Endodermal cell (in vitro differentiated cells): ENCODE results near the gene SLC35A2. TPM values are rescaled to one million over a fixed set of nuclear protein-coding genes. Genes with fewer than 3 reads are reported as not detected.

Experiments
- DNase-seq: peaks from one replicate; pipeline ENCODE4 v3.0.0-alpha.2; 2017
- H3K27ac ChIP-seq: 2 replicates; pipeline ENCODE4 v1.5.1; 2013; ENCODE audit warnings: mild to moderate bottlenecking, low read depth, low read length, moderate library complexity
- H3K27me3 ChIP-seq: 2 replicates; pipeline ENCODE4 v1.6.1; 2013; ENCODE audit warnings: mild to moderate bottlenecking, low read length, moderate library complexity; ENCODE audit not compliant: insufficient read depth, control insufficient read depth, poor library complexity, severe bottlenecking
- H3K36me3 ChIP-seq: 2 replicates; pipeline ENCODE4 v1.7.0; 2013; ENCODE audit warnings: mild to moderate bottlenecking, low read length, moderate library complexity; ENCODE audit not compliant: control insufficient read depth, insufficient read depth
- H3K4me1 ChIP-seq: one replicate; pipeline ENCODE4 v1.7.0; 2013; ENCODE audit warnings: low read length; ENCODE audit not compliant: control insufficient read depth, insufficient read depth
- H3K4me3 ChIP-seq: 2 replicates; pipeline ENCODE4 v1.5.1; 2013; ENCODE audit warnings: mild to moderate bottlenecking, low read length, moderate library complexity
- H3K9ac ChIP-seq: 2 replicates; pipeline ENCODE4 v1.6.1; 2013; ENCODE audit warnings: mild to moderate bottlenecking, low read length, moderate library complexity; ENCODE audit not compliant: poor library complexity, severe bottlenecking; ENCODE audit errors: extremely low read depth
- H3K9me3 ChIP-seq: 2 replicates; pipeline ENCODE4 v1.6.1; 2013; ENCODE audit warnings: mild to moderate bottlenecking, low read length, moderate library complexity; ENCODE audit not compliant: control insufficient read depth
- H3K27ac Mint-ChIP-seq: 2 replicates; pipeline ENCODE4 v1.8.0; 2020; ENCODE audit warnings: mixed read lengths
- H3K27me3 Mint-ChIP-seq: 2 replicates; pipeline ENCODE4 v1.8.0; 2021; ENCODE audit warnings: mild to moderate bottlenecking, mixed read lengths; ENCODE audit not compliant: insufficient read depth
- H3K36me3 Mint-ChIP-seq: 2 replicates; pipeline ENCODE4 v1.8.0; 2020; ENCODE audit warnings: low read depth, mixed read lengths
- H3K4me1 Mint-ChIP-seq: 2 replicates; pipeline ENCODE4 v1.8.0; 2020; ENCODE audit warnings: mixed read lengths
- H3K4me3 Mint-ChIP-seq: 2 replicates; pipeline ENCODE4 v1.8.0; 2020; ENCODE audit warnings: mild to moderate bottlenecking, moderate library complexity, mixed read lengths
- H3K9me3 Mint-ChIP-seq: 2 replicates; pipeline ENCODE4 v1.8.0; 2020; ENCODE audit warnings: mild to moderate bottlenecking, mixed read lengths
- WGBS, 2 experiments: methylation state at CpG; one replicate each; pipeline versions ENCODE4 v1.1.5 to v1.1.7; 2013; ENCODE audit warnings: missing lambda C conversion rate in 2 of 2, mixed read lengths in 1 of 2; ENCODE audit not compliant: insufficient coverage in 1 of 2, insufficient read length in 1 of 2; 5-methylcytosine and 5-hydroxymethylcytosine counted together
- total RNA-seq, 2 donors: library from RNA; stranded (reverse); fragmentation: NEBNext Ultra II Directional in 1 of 2; extraction: Animal tissue kit (Norgen Biotek cat#: 25700) in 1 of 2; gene quantifications; 2 replicates in 1 of 2; 3 replicates in 1 of 2; pipeline ENCODE4 v1.2.1, GENCODE V29; 2021
- TF ChIP-seq, protein P1 (sequence below): fragments of 200-600 bp; sonication (generic); conservative IDR thresholded peaks from 2 replicates; pipeline ENCODE4 v1.5.0; 2021; ENCODE audit warnings: antibody characterized with exemption, mild to moderate bottlenecking

SLC35A2 gene
- total RNA-seq, 2 donors from 2014 or later, result 22.8 to 24.7 TPM

- peaks cover 3% of the 10 kb centered on the region for H3K4me1 ChIP-seq
- TF ChIP-seq, protein P1, sequence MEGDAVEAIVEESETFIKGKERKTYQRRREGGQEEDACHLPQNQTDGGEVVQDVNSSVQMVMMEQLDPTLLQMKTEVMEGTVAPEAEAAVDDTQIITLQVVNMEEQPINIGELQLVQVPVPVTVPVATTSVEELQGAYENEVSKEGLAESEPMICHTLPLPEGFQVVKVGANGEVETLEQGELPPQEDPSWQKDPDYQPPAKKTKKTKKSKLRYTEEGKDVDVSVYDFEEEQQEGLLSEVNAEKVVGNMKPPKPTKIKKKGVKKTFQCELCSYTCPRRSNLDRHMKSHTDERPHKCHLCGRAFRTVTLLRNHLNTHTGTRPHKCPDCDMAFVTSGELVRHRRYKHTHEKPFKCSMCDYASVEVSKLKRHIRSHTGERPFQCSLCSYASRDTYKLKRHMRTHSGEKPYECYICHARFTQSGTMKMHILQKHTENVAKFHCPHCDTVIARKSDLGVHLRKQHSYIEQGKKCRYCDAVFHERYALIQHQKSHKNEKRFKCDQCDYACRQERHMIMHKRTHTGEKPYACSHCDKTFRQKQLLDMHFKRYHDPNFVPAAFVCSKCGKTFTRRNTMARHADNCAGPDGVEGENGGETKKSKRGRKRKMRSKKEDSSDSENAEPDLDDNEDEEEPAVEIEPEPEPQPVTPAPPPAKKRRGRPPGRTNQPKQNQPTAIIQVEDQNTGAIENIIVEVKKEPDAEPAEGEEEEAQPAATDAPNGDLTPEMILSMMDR, result no peak
- H3K9me3 ChIP-seq, result no peaks in the 10 kb centered on the region
- no peaks in the 10 kb centered on the region for H3K27me3 Mint-ChIP-seq
- 92% methylated on average over 2 of the region's 2 CpGs; no CpG with 5 or more reads in 1 of the 2 experiments for WGBS, 2 experiments
- no peaks in the 10 kb centered on the region for H3K27me3 ChIP-seq
- DNase-seq, result no peak
- peaks cover 62% of the 10 kb centered on the region for H3K9me3 Mint-ChIP-seq
- no peak overlapping the region for H3K27ac Mint-ChIP-seq
- H3K36me3 Mint-ChIP-seq, result peaks cover 40% of the 10 kb centered on the region
- no peak overlapping the region for H3K9ac ChIP-seq
- peaks cover 16% of the 10 kb centered on the region for H3K4me1 Mint-ChIP-seq
- H3K36me3 ChIP-seq, result peaks cover 28% of the 10 kb centered on the region
- H3K4me3 Mint-ChIP-seq, result no peak overlapping the region
- no peak overlapping the region for H3K27ac ChIP-seq
- H3K4me3 ChIP-seq, result no peak overlapping the region
Measured at GRCh38 chrX:48940404-48940955, 29.0 kb upstream of the SLC35A2 start.

DNA sequence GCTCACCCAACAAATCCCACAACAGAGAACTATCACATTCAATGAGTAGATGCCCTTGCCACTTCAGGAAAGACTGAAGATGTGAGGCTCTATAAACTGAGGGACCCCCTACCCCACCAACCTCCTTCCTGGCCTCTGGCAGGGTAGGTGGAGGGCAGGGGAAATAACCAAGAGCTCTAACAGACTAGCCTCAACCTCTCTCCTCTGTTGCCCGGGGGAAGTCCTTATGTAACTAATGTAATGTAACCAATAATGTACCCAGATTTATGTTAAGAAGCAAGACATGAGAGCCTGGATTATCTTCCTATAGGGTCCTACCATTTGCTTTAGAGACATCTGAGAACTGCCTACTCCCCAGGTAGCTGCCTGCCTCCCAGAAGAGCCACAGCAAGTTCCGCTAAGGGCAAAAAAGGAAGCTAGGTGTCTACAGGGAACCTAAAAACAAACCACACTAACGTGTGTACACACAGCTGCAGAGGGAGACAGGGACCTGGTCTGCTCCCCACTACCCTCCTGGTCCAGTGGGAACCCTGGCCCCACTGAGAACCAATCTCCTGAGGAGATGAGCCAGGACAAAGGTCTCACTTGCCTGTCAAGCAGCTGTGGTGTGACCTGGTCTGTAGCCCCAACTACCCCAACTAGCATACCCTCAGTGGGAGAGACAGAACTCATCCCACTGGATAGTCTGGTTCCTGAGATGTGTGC, 28.2 kb upstream of the SLC35A2 start:
- Histone ChIP-seq H3K36me3 (peaks cover 35% of the 10 kb centered on the region), H3K9me3 (no peaks in the 10 kb centered on the region), H3K27me3 (no peaks in the 10 kb centered on the region), H3K4me1 (peaks cover 3% of the 10 kb centered on the region), H3K27ac (no peak overlapping the region), H3K4me3 (no peak overlapping the region), H3K9ac (no peak overlapping the region)
- H3K27me3 Mint-ChIP-seq, result no peaks in the 10 kb centered on the region
- peaks cover 70% of the 10 kb centered on the region for H3K9me3 Mint-ChIP-seq
- H3K4me3 Mint-ChIP-seq, result no peak overlapping the region
- peaks cover 48% of the 10 kb centered on the region for H3K36me3 Mint-ChIP-seq
- no peak overlapping the region for H3K27ac Mint-ChIP-seq
- TF ChIP-seq, protein P1, result no peak
- 89% methylated on average over 2 of the region's 3 CpGs; no CpG with 5 or more reads in 1 of the 2 experiments for WGBS, 2 experiments
- no peak for DNase-seq
- peaks cover 16% of the 10 kb centered on the region for H3K4me1 Mint-ChIP-seq

DNA sequence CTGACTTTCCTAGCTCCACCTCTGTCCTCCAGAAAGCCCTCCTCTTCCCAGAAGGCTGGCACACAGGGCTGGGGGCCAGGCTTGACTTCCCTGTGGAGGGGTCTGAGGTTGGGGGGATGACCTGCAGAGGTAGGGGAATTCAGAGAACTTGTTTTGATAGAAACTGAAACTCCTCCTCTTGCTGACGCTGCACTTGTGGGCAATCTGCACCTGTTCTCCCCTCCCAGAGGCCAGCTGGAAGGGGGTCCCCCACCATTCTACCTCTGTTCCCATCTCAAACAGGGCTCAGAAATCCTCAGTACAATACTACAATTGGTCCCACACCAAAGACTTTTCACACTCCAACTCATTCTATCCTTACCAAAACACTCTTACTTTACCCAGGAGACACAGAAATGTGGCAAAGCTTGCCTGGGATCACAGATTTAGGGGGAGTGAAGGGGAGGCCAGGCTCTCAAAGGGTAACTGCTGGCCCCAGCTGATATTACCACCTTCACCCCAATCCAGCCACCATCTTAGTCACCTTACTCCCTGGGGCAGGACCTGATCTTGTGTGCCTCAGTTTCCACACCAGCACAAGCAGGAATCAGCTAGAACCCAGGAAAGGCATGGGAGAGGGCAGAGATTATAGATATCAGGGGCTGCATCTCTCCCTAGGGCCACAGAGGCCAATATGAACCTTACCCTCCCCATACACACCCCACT, 27.4 kb upstream of the SLC35A2 start:
- no peak overlapping the region for H3K27ac ChIP-seq
- H3K4me1 Mint-ChIP-seq, result peaks cover 16% of the 10 kb centered on the region
- H3K27me3 ChIP-seq, result no peaks in the 10 kb centered on the region
- no peak overlapping the region for H3K27ac Mint-ChIP-seq
- H3K9ac ChIP-seq, result no peak overlapping the region
- H3K4me3 ChIP-seq, result no peak overlapping the region
- peaks cover 67% of the 10 kb centered on the region for H3K9me3 Mint-ChIP-seq
- H3K36me3 Mint-ChIP-seq, result peaks cover 51% of the 10 kb centered on the region
- H3K36me3 ChIP-seq, result peaks cover 42% of the 10 kb centered on the region
- no peak for DNase-seq
- H3K27me3 Mint-ChIP-seq, result no peaks in the 10 kb centered on the region
- TF ChIP-seq, protein P1, result no peak
- no peak overlapping the region for H3K4me3 Mint-ChIP-seq
- 100% methylated on average over 1 of the region's 1 CpG; no CpG with 5 or more reads in 1 of the 2 experiments for WGBS, 2 experiments
- H3K9me3 ChIP-seq, result no peaks in the 10 kb centered on the region
- H3K4me1 ChIP-seq, result peaks cover 3% of the 10 kb centered on the region
